ENCODE results near the gene PFKL. TPM values are rescaled to one million over a fixed set of nuclear protein-coding genes. Genes with fewer than 3 reads are reported as not detected.

PFKL gene
- total and polyA plus RNA-seq, 8 donors = 80.3 to 116 (median 93.5) TPM

GRCh38 chr21:44261675-44262295 lies 38.1 kb upstream of the PFKL start, which contains the start of gene DNMT3L:
Gene DNMT3L, minus strand, starts transcription at chr21:44261897. Its CDS starts 638 bp downstream, at chr21:44261259.
- no peaks in the 10 kb centered on the region for H3K36me3 ChIP-seq
- no peak within 1 kb of the TSS for H3K27ac ChIP-seq
- H3K4me3 ChIP-seq = no peak within 1 kb of the TSS
- no peak for TF ChIP-seq CTCF (IDR thresholded peaks at IDR 0.05)
- peaks cover 0 to 5% of the 10 kb centered on the region in 2 donors for H3K27me3 ChIP-seq
- H3K9me3 ChIP-seq = peaks cover 0 to 3% of the 10 kb centered on the region in 2 donors
- ATAC-seq (no peak), DNase-seq (peak in 1 of 4 donors; percentile 53)
- intact Hi-C loops (cut with DNase I) = no loop called here
- no peaks in the 10 kb centered on the region for H3K4me1 ChIP-seq

- peaks cover 0 to 3% of the 10 kb centered on the region in 2 donors for H3K9me3 ChIP-seq
- peaks cover 0 to 5% of the 10 kb centered on the region in 2 donors for H3K27me3 ChIP-seq
- H3K4me3 ChIP-seq = no peak overlapping the region
- H3K4me1 ChIP-seq = no peaks in the 10 kb centered on the region
- ATAC-seq = no peak
- no peak for TF ChIP-seq CTCF (IDR thresholded peaks at IDR 0.05)
- no peak overlapping the region for H3K27ac ChIP-seq
- H3K36me3 ChIP-seq = no peaks in the 10 kb centered on the region
- DNase-seq = peak in 1 of 4 donors; percentile 38
- intact Hi-C loops (cut with DNase I) = no loop called here
Measured at GRCh38 chr21:44262338-44263056, 37.4 kb upstream of the PFKL start.

- intact Hi-C loops (cut with DNase I) = no loop called here
- Histone ChIP-seq H3K27me3 (peaks cover 0 to 5% of the 10 kb centered on the region in 2 donors), H3K4me1 (no peaks in the 10 kb centered on the region), H3K36me3 (no peaks in the 10 kb centered on the region), H3K4me3 (no peak overlapping the region), H3K27ac (no peak overlapping the region), H3K9me3 (peaks cover 0 to 3% of the 10 kb centered on the region in 2 donors)
- DNase-seq (peak in 1 of 4 donors; percentile 68), ATAC-seq (no peak)
- TF ChIP-seq CTCF (IDR thresholded peaks at IDR 0.05) = no peak
Measured at GRCh38 chr21:44263221-44263760, 36.6 kb upstream of the PFKL start.

DNA sequence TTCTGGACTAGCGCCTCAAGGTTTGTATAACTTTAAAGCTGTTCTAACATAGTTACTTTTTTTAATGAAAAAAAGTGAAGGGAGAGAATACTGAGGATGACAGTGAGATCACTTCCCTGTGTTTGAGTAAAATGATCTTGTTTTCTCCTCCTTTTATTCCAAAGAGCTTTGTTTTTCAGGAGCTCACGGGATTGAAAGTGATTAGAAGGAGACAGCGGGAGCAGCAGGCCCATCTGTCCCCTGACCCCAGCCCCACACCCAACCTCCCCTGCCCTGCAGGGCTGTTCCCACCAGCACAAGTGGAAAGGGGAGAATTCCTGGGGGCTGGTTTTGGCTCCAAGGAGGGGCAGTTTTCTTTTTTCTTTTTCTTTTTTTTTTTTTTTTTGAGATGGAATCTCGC lies 36.1 kb upstream of the PFKL start:
- Histone ChIP-seq H3K4me1 (no peaks in the 10 kb centered on the region), H3K9me3 (peaks cover 0 to 3% of the 10 kb centered on the region in 2 donors), H3K36me3 (no peaks in the 10 kb centered on the region), H3K27me3 (peaks cover 0 to 5% of the 10 kb centered on the region in 2 donors), H3K27ac (no peak overlapping the region), H3K4me3 (no peak overlapping the region)
- ATAC-seq (no peak), DNase-seq (no peak)
- intact Hi-C loops (cut with DNase I) = no loop called here
- TF ChIP-seq CTCF (IDR thresholded peaks at IDR 0.05) = no peak

- Histone ChIP-seq H3K27ac (no peak overlapping the region), H3K36me3 (no peaks in the 10 kb centered on the region), H3K4me3 (no peak overlapping the region), H3K4me1 (no peaks in the 10 kb centered on the region), H3K9me3 (no peaks in the 10 kb centered on the region), H3K27me3 (peaks cover 0 to 5% of the 10 kb centered on the region in 2 donors)
- DNase-seq = peak in 1 of 4 donors; percentile 67
- no peak for ATAC-seq
- TF ChIP-seq CTCF (IDR thresholded peaks at IDR 0.05) = no peak
- intact Hi-C loops (cut with DNase I) = no loop called here
Measured at GRCh38 chr21:44265734-44266270, 34.1 kb upstream of the PFKL start.

Data from left lung (tissue), 10 donors.